ENCODE data around the gene SLC25A40.
A peak's percentile ranks its signal among the peaks of the same experiment; 100 is the strongest.
"Not testable (repeated sequence)": the region's sequence is repeated elsewhere in the genome, so short reads cannot be mapped to it uniquely, and the experiment has no call there.

SLC25A40 gene

GRCh38 chr7:87866533-87866932 lies 9.6 kb downstream of the SLC25A40 start:
- not testable (repeated sequence) for FAIRE-seq

DNA sequence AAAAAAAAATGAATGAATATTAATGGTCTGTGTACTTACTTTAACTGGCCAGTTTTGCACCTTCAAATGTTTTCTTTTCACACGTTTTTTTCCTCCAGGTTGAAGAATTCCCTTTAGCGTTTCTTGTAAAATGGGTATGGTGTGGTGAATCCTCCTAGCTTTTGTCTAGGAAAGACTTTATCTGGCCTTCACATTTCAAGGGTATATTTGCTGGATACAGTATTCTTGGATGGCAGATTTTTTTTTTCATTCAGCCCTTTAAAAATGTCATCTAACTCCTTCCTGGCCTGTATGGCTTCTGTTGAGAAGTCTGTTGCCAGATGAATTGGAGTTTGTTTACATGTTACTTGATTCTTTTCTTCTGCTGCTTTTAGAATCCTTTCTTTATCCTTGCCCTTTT lies 10.1 kb downstream of the SLC25A40 start:
- no peak for FAIRE-seq

DNA sequence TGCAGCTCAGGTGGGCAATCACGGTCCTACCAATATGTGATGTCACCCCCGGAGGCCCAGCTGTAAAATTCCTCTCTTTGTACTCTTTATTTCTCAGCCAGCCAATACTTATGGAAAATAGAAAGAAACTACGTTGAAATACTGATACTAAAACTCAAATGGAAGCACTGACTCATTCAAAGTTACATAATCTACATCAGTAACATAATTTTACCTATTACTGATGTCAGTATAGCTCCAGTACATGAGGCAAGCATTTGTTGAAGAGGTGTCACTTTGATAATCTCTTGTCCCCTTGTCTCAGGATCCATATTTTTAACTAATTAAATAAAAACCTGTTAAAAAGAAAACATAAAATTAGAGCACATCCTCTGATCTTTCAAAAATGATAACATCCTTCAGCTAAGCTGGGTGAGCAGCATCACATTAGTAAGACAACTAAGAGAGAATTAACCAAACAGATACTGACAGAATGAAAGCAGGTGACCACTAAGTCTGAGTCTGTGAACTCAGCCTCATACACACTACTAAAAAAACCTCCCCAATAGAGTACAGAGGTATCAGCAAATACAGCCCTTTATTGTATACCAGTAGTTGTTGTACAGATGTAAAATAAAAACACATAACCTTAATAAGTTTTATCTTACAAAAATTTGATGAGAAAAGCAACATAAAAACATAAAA lies 17.6 kb downstream of the SLC25A40 start:
- FAIRE-seq: no peak

DNA sequence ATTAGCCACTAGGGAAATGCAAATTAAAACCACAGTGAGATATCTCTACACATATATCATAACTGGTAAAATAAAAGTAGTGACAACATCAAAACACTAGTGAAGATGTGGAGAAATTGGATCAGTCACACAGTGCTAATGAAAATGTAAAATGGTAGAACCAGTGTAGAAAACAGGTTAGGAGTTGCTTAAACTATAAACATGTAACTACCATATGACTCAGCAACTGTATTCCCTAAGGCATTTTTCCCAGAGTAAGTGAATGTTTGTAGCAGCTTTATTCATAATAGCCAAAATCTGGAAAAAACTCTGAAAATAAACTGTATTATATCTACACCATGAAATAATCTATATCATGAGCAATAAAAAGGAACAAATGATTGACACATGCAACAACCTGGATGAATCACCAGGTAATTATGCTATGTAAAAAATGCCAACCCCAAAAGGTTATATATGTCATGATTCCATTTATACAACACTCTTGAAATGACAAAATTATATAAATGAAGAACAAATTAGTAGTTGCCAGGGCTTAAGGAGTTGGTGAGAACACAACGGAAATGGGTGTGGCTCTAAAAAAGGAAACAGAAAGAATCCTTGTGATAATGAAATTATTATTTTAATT lies 22.8 kb downstream of the SLC25A40 start:
- FAIRE-seq: no peak

- no peak for FAIRE-seq
These were observed 23.9 kb downstream of the SLC25A40 start for GRCh38 chr7:87852306-87852705.

DNA sequence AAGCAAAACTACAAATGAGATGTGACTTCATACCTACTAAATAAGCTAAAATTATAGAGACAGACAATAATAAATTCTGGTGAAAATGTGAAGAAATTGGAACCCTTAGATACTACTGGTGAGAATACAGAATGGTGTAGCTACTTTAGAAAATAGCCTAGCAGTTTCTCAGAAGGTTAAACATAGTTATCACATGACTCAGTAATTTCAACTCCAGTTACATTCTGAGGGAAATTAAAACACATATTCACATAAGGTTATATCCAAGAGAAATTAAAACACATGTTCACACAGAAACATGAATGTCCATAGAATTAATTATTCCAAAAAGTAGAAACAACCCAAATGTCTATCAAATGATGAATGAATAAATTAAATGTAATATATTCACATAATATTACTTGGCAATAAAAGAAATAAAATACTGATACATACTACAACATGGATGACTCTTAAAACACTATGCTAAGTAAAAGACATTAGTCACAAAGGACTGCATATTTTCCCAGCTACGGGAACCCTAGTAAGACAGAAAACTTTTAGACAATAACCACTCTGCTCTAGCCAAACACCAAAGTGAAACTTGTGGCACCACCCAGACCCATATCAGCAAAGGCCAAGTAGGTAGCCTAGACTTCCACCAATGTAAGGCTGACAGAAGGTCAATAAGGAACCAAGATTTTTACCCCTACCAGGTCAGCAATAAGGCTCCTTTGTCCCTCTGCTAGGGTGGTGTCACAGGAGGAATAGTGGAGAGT lies 25.1 kb downstream of the SLC25A40 start:
- no peak for FAIRE-seq

GRCh38 chr7:87837597-87837996 lies 38.6 kb downstream of the SLC25A40 start:
- peak; percentile 68 for FAIRE-seq

DNA sequence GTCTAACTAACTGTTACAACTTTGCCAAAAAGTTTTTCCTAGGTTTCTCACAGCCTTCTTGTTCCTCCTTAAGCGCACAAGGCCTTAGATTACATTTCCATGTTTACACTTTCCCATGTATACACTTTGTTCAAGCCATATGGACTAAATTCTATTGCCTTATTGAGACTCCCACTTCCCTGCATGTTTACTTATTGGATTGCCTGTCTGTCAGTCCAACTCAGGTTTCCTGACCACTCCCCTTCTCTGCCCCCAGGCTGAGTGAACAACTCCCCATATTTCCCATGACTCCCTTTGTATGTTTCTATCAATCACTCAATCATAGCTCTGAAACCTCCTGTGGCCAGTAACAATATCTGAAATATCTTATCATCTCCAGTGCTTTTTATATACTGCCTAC lies 43.0 kb downstream of the SLC25A40 start:
- no peak for FAIRE-seq

DNA sequence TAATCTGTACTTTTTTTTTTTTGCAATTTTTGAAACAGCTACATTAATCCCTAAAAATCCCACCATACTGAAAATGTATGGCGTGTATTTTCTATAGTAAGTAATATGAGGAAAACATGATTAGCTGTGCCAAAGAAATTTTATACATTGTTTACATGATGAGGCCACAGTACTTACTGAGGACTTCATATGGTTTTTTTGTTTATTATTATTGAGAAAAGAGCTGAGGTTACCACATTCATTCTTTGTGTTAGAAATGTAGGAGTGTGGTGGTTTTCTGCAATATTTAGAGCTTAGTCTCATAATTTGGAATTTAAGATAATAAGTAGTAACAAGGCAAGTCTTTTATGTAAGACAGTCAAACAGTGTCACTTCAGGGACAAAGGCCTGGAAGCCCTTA lies 45.1 kb downstream of the SLC25A40 start:
- no peak for FAIRE-seq

DNA sequence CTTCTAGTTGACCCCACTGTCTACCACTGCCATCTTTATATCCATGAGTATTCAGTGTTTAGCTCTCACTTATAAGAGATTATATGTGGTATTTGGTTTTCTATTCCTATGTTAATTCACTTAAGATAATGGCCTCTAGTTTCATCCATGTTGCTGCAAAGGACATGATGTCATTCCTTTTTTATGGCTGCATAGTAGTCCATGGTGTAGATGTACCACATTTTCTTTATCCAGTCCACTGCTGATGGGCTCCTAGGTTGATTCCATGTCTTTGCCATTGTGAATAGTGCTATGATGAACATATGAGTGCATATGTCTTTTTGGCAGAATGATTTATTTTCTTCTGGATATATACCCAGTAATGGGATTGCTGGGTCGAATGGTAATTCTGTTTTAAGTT lies 47.8 kb downstream of the SLC25A40 start:
- FAIRE-seq: not testable (repeated sequence)

- not testable (repeated sequence) for FAIRE-seq
These were observed 50.8 kb downstream of the SLC25A40 start for GRCh38 chr7:87825369-87825768.

- not testable (repeated sequence) for FAIRE-seq
These were observed 54.1 kb downstream of the SLC25A40 start for GRCh38 chr7:87822056-87822455.

DNA sequence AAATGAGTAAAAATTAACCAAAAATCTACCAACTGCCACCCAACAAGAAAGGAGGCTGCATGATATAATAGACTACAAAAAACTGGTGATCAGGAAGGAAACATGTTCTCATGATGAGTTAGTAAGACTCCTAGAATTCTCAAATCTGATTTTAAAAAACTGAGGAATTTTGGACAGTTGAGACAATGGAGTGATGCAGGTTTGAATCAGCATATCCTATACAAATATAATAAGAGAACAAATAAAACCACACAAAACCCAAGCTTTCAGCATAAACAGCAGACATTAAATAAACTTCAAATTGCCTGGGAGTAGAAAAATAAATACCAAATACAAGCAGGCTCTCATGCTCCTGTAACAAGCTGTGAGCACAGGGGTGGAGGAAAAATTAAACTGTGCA lies 57.8 kb downstream of the SLC25A40 start:
- no peak for FAIRE-seq

- FAIRE-seq: no peak
These were observed 59.8 kb downstream of the SLC25A40 start for GRCh38 chr7:87816389-87816788.

GRCh38 chr7:87810726-87811125 lies 65.4 kb downstream of the SLC25A40 start:
- no peak for FAIRE-seq

- FAIRE-seq: no peak
These were observed 66.0 kb downstream of the SLC25A40 start for GRCh38 chr7:87810130-87810529.

DNA sequence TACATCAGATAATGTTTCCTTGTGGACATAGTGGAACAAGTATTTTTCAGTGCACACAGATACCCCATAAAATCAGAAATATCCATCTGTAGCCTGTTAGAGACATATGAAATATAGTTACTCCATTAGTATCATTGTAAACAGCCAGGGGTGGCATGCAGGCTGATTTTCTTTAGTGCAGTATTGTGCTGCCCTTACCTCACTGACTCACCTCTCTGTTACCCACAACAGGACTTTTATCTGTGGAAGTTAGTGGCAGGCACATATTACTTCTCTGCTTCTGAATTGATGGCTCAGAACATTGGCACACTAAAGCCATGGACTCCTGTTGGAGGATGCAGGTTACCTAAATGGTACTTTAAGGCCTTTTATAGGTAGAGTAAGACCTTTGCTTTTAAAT lies 70.0 kb downstream of the SLC25A40 start:
- FAIRE-seq: no peak

- FAIRE-seq: no peak
These were observed 78.3 kb downstream of the SLC25A40 start for GRCh38 chr7:87797798-87798403.

GRCh38 chr7:87797395-87797794 lies 78.8 kb downstream of the SLC25A40 start:
- FAIRE-seq: no peak

DNA sequence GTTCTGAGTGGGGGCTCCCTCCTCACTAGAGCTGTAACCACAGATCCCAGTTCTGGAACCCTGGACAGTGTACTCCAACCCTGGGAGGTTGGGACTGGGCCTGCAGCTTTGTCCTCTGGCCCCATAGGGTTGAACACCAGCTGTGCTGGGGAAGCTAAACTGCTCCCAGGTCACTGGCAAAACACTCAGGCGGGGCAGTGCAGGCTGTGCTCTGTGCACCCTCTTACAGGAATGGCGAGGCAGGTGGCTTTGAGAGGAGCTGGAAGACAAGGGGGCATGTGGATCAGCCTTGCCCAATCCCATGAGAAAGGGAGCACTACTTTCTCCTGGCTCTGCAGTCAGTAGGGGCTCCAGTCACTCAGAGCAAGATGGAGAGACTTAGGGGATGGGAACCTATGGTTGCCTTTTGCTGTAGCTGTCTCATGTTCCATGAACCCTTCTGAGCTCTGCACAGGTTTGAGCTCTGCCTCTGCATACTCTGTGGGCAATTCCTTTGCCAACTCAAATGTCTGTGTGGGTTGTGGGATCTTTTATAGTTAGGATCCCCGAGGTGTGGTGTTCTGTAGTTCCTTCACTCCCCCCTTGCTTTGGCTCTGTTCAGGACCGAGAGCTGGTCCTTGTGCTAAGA lies 90.7 kb downstream of the SLC25A40 start:
- FAIRE-seq: no peak

DNA sequence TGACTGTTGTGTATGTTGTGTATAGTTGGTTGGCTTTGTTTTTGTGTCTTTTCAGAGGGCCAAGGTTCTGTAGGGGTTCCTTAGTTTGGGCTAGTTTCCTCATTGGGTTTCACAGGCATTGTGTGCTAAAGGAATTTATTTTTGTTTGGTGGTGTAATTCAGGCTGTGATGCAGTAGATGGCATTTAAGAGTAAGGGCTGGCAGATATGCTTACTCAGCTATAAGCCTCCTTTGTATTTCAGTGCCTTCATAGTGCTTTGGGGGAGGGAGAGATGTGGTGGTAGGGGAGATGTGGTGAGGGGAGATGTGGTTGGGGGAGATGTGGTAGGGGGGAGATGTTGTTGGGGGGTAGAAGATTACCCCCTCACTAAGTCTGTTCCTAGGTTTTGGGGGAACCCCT lies 91.7 kb downstream of the SLC25A40 start:
- no peak for FAIRE-seq

Data from endometrium (tissue), 2 donors.